ENCODE measurements around the gene OPRD1.
"Not testable (repeated sequence)": the region's sequence is repeated elsewhere in the genome, so short reads cannot be mapped to it uniquely, and the experiment has no call there.

OPRD1 gene

DNA sequence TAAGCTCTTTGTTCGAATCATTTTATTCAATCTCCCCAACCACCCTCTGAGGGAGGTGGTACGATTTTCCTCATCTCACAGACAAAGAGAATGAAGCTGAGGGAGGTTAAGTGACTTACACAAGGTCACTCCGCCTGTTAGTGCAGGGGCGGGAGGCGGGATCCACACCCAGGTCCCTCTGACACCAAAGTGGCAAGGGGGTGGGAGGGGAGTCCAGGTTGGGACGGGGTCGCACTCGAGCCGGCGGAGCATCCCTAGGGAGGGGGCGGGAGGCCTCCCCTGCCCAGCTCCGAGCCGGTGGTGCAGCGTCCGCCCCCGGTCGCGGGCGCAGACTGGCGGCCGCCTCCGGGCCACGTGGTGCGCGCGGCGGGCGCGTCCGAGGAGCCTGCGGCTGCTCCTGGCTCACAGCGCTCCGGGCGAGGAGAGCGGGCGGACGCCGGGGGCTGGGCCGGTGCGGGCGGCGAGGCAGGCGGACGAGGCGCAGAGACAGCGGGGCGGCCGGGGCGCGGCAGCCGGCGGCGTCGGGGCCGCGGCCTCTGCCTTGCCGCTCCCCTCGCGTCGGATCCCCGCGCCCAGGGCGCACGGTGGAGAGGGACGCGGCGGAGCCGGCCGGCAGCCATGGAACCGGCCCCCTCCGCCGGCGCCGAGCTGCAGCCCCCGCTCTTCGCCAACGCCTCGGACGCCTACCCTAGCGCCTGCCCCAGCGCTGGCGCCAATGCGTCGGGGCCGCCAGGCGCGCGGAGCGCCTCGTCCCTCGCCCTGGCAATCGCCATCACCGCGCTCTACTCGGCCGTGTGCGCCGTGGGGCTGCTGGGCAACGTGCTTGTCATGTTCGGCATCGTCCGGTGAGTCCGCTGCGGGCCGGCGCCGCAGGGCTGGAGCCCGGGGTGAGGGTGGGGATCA, at the start of gene OPRD1:
Gene OPRD1, plus strand, starts transcription at position 405 of the 903 bp plus-strand sequence. Its CDS starts 214 bp downstream, at position 619.
- TF ChIP-seq PKNOX1 (IDR thresholded peaks at IDR 0.05) (no peak), FOXA1 (IDR thresholded peaks at IDR 0.05) (no peak), HDGF (IDR thresholded peaks at IDR 0.05; ENCODE audit: borderline replicate concordance) (no peak)
- DNase-seq (ENCODE audit: extremely low spot score): peak; percentile 72
- ChIA-PET CTCF (no interaction called here), POLR2A (interaction anchor here (1.0 kb wide), 1 partner anchor 164 kb away, joined by 3 read pairs; the partner anchor contains the start of gene RNU11)

DNA sequence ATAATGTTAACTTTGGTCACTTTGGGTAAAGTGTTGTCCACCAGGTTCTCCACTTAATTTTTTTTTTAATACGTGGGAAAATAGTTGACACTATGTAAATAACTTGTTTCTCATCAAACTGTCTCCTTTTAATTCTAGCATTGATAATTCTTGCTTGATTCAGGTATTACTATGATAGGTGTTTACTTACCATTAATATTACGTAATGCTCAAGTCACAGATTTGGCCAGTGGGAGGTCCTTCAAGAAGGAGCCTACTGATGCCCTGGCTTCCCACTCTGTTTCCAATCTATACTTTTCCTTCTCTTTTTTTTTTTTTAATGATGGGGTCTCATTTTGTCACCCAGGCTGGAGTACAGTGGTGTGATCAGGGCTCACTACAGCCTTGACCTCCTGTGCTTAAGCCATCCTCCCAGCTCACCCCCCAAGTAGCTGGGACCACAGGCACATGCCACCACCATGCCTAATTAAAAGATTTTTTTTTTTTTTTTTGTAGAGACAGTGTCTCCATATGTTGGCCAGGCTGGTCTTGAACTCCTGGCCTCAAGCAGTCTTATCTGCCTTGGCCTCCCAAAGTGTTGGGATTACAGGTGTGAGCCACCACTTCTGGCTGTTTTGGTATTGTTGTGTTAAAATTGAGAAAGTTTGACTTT, 45.3 kb upstream of the OPRD1 start:
- TF ChIP-seq ZNF384 (IDR thresholded peaks at IDR 0.05): 0 out of 2 replicates have a peak, but pooled peaks have one; percentile 6
- no peak for TF ChIP-seq SUZ12 (IDR thresholded peaks at IDR 0.05)
- ChIA-PET POLR2A (no interaction called here), CTCF (interaction anchor here (1.4 kb wide), 1 partner anchor 30 kb away, joined by 4 read pairs; the partner anchor contains the start of gene YTHDF2)
- DNase-seq (ENCODE audit: extremely low spot score): no peak

GRCh38 chr1:28770601-28771165, 41.3 kb upstream of the OPRD1 start:
- TF ChIP-seq TARDBP (IDR thresholded peaks at IDR 0.05) (no peak), LEF1 (IDR thresholded peaks at IDR 0.05; ENCODE audit: borderline replicate concordance) (no peak), PKNOX1 (IDR thresholded peaks at IDR 0.05) (no peak), ZNF384 (IDR thresholded peaks at IDR 0.05) (no peak), CTBP1 (IDR thresholded peaks at IDR 0.05; ENCODE audit: borderline replicate concordance) (no peak), HDGF (IDR thresholded peaks at IDR 0.05; ENCODE audit: borderline replicate concordance) (no peak), BHLHE40 (IDR thresholded peaks at IDR 0.05; ENCODE audit: borderline replicate concordance) (no peak), ARNT (IDR thresholded peaks at IDR 0.05) (no peak), ELF4 (IDR thresholded peaks at IDR 0.05) (no peak), SUZ12 (IDR thresholded peaks at IDR 0.05) (no peak), FOXM1 (IDR thresholded peaks at IDR 0.05; ENCODE audit: borderline replicate concordance) (no peak), SP1 (IDR thresholded peaks at IDR 0.05) (no peak), NFRKB (IDR thresholded peaks at IDR 0.05) (no peak), FOXK2 (IDR thresholded peaks at IDR 0.05) (no peak), FOXA1 (IDR thresholded peaks at IDR 0.05) (no peak), L3MBTL2 (conservative IDR thresholded peaks at IDR 0.05) (no peak)
- ChIA-PET CTCF (no interaction called here), POLR2A (no interaction called here)
- DNase-seq (ENCODE audit: extremely low spot score): no peak

DNA sequence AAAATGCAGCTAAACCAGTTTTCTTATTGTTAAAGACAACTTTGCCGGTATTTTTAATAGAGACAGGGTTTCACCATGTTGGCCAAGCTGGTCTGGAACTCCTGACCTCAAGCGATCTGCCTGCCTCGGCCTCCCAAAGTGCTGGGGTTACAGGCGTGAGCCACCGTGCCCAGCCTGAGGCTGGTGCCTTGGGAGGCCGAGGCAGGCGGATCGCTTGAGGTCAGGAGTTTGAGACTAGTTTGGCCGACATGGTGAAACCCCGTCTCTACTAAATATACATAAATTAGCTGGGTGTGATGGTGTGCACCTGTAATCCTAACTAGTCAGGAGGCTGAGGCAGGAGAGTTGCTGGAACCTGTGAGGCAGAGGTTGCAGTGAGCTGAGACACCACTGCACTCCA, 40.0 kb upstream of the OPRD1 start:
- CTCF ChIA-PET; DNase-seq (ENCODE audit: extremely low spot score): not testable (repeated sequence)
- POLR2A ChIA-PET: interaction anchor here (1.2 kb wide), 1 partner anchor 124 kb away, joined by 3 read pairs; the partner anchor contains the start of gene RNU11

- CTCF ChIA-PET: no interaction called here
- DNase-seq (ENCODE audit: extremely low spot score): no peak
- no peak for TF ChIP-seq ARNT (IDR thresholded peaks at IDR 0.05)
- TF ChIP-seq ZNF384 (IDR thresholded peaks at IDR 0.05): no peak
- no peak for TF ChIP-seq FOXA1 (IDR thresholded peaks at IDR 0.05)
- no peak for TF ChIP-seq CTBP1 (IDR thresholded peaks at IDR 0.05; ENCODE audit: borderline replicate concordance)
- TF ChIP-seq SUZ12 (IDR thresholded peaks at IDR 0.05): no peak
- no peak for TF ChIP-seq LEF1 (IDR thresholded peaks at IDR 0.05; ENCODE audit: borderline replicate concordance)
- TF ChIP-seq NFRKB (IDR thresholded peaks at IDR 0.05): no peak
- TF ChIP-seq BHLHE40 (IDR thresholded peaks at IDR 0.05; ENCODE audit: borderline replicate concordance): no peak
- no peak for TF ChIP-seq SP1 (IDR thresholded peaks at IDR 0.05)
- no peak for TF ChIP-seq ELF4 (IDR thresholded peaks at IDR 0.05)
- no peak for TF ChIP-seq HDGF (IDR thresholded peaks at IDR 0.05; ENCODE audit: borderline replicate concordance)
- no peak for TF ChIP-seq FOXK2 (IDR thresholded peaks at IDR 0.05)
- no peak for TF ChIP-seq PKNOX1 (IDR thresholded peaks at IDR 0.05)
- TF ChIP-seq FOXM1 (IDR thresholded peaks at IDR 0.05; ENCODE audit: borderline replicate concordance): no peak
- TF ChIP-seq L3MBTL2 (conservative IDR thresholded peaks at IDR 0.05): no peak
- TF ChIP-seq TARDBP (IDR thresholded peaks at IDR 0.05): no peak
- POLR2A ChIA-PET: no interaction called here
Measured at GRCh38 chr1:28773105-28773504, 38.9 kb upstream of the OPRD1 start.

Data from HEK293T (cell line).